Trophoblast cell (in vitro differentiated cells and primary cell): ENCODE measurements around the gene PSPC1.

Source experiments
- DNase-seq, 2 donors: peaks; one replicate each; pipeline ENCODE4 v3.0.0-alpha.2; 2016
- H2AFZ ChIP-seq: 2 replicates; pipeline ENCODE4 v1.6.1; 2013; ENCODE audit warnings: low read length, moderate library complexity, mild to moderate bottlenecking; ENCODE audit not compliant: insufficient read depth, poor library complexity
- H2AK5ac ChIP-seq: 2 replicates; pipeline ENCODE4 v1.6.1; 2013; ENCODE audit warnings: mild to moderate bottlenecking, low read length
- H2BK120ac ChIP-seq: 2 replicates; pipeline ENCODE4 v1.6.1; 2013; ENCODE audit warnings: low read length, mild to moderate bottlenecking, moderate library complexity; ENCODE audit not compliant: insufficient read depth, poor library complexity
- H2BK12ac ChIP-seq: 2 replicates; pipeline ENCODE4 v1.6.1; 2013; ENCODE audit warnings: mild to moderate bottlenecking, low read length, moderate library complexity
- H2BK5ac ChIP-seq: 2 replicates; pipeline ENCODE4 v1.6.1; 2013; ENCODE audit warnings: low read length, low read depth, moderate library complexity, mild to moderate bottlenecking; ENCODE audit not compliant: poor library complexity
- H3K14ac ChIP-seq: 2 replicates; pipeline ENCODE4 v1.6.1; 2013; ENCODE audit warnings: mild to moderate bottlenecking, low read length
- H3K18ac ChIP-seq: 2 replicates; pipeline ENCODE4 v1.6.1; 2013; ENCODE audit warnings: mild to moderate bottlenecking, low read length
- H3K23ac ChIP-seq: 2 replicates; pipeline ENCODE4 v1.6.1; 2013; ENCODE audit warnings: low read length
- H3K27ac ChIP-seq: 2 replicates; pipeline ENCODE4 v1.5.1; 2013; ENCODE audit warnings: low read depth, mild to moderate bottlenecking, inconsistent platforms, low read length, moderate library complexity
- H3K27me3 ChIP-seq: 2 replicates; pipeline ENCODE4 v1.6.1; 2013; ENCODE audit warnings: inconsistent platforms, mild to moderate bottlenecking, low read length, moderate library complexity; ENCODE audit not compliant: insufficient read depth
- H3K36me3 ChIP-seq, 2 experiments: 1 replicate in 1 of 2; 2 replicates in 1 of 2; pipeline ENCODE4 v1.6.1; 2013; ENCODE audit warnings: low read length in 2 of 2, mild to moderate bottlenecking in 2 of 2, moderate library complexity in 1 of 2; ENCODE audit not compliant: insufficient read depth in 2 of 2, control insufficient read depth in 1 of 2
- H3K4ac ChIP-seq: 2 replicates; pipeline ENCODE4 v1.6.1; 2013; ENCODE audit warnings: low read depth, mild to moderate bottlenecking, low read length, moderate library complexity
- H3K4me1 ChIP-seq, 2 experiments: 1 replicate in 1 of 2; 2 replicates in 1 of 2; pipeline ENCODE4 v1.6.1; 2013; ENCODE audit warnings: low read length in 2 of 2, mild to moderate bottlenecking in 2 of 2, moderate library complexity in 1 of 2; ENCODE audit not compliant: insufficient read depth in 2 of 2, control insufficient read depth in 1 of 2
- H3K4me2 ChIP-seq: 2 replicates; pipeline ENCODE4 v1.6.1; 2013; ENCODE audit warnings: inconsistent platforms, mild to moderate bottlenecking, low read length, moderate library complexity
- H3K4me3 ChIP-seq: 2 replicates; pipeline ENCODE4 v1.5.1; 2013; ENCODE audit warnings: mild to moderate bottlenecking, low read depth, low read length, inconsistent platforms
- H3K79me1 ChIP-seq: one replicate; pipeline ENCODE4 v1.6.1; 2013; ENCODE audit warnings: low read length
- H3K79me2 ChIP-seq: 2 replicates; pipeline ENCODE4 v1.6.1; 2013; ENCODE audit warnings: low read length, mild to moderate bottlenecking; ENCODE audit not compliant: control insufficient read depth, insufficient read depth, poor library complexity
- H3K9ac ChIP-seq: 2 replicates; pipeline ENCODE4 v1.6.1; 2013; ENCODE audit warnings: mild to moderate bottlenecking, low read length
- H3K9me3 ChIP-seq: 2 replicates; pipeline ENCODE4 v1.6.1; 2013; ENCODE audit warnings: low read depth, mild to moderate bottlenecking, control low read depth, inconsistent platforms, low read length; ENCODE audit not compliant: insufficient read depth
- H4K12ac ChIP-seq: 2 replicates; pipeline ENCODE4 v1.6.1; 2013; ENCODE audit warnings: low read depth, mild to moderate bottlenecking, low read length, moderate library complexity
- H4K8ac ChIP-seq: 2 replicates; pipeline ENCODE4 v1.6.1; 2013; ENCODE audit warnings: low read depth, mild to moderate bottlenecking, low read length, moderate library complexity
- H4K91ac ChIP-seq: one replicate; pipeline ENCODE4 v1.6.1; 2013; ENCODE audit warnings: low read depth, mild to moderate bottlenecking, low read length, moderate library complexity
- WGBS: extraction: QIAGEN DNeasy Blood & Tissue Kit; methylation state at CpG from one replicate; pipeline ENCODE4 v1.1.7; 2013; ENCODE audit warnings: missing lambda C conversion rate; ENCODE audit not compliant: insufficient read length, insufficient coverage; ENCODE audit errors: extremely low coverage; 5-methylcytosine and 5-hydroxymethylcytosine counted together

The PSPC1 gene

DNA sequence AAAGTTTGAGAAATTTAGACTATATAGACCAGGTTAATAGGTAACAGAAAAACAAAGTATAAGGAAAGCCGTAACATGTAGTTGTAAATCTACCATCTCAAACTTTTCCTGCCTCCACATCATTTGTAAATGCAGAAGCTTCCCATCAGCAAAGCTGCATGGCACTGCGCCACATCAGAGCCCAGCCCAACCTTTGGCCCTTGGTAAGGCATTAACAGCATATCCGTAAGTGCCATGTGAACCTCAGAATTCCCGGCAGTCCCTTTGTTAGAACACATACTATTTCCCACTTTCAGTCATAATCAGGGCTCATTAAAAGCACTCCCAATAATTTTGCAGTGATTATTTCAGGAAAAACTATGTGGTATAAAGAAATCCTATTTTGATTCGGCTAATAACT, 97.7 kb downstream of the PSPC1 start:
- no peaks in the 10 kb centered on the region for H3K79me1 ChIP-seq
- no peaks in the 10 kb centered on the region for H3K27me3 ChIP-seq
- no peak overlapping the region for H3K18ac ChIP-seq
- H2BK120ac ChIP-seq = no peak overlapping the region
- no peak overlapping the region for H3K14ac ChIP-seq
- H2AFZ ChIP-seq = no peak overlapping the region
- no peak overlapping the region for H3K9ac ChIP-seq
- no peak overlapping the region for H4K91ac ChIP-seq
- no peak overlapping the region for H3K4ac ChIP-seq
- no peak overlapping the region for H4K8ac ChIP-seq
- H3K27ac ChIP-seq = no peak overlapping the region
- H3K4me1 ChIP-seq = no peaks in the 10 kb centered on the region
- no peak overlapping the region for H3K4me2 ChIP-seq
- no peak for DNase-seq
- no CpG with 5 or more reads among the region's 5 CpGs for WGBS
- no peak overlapping the region for H4K12ac ChIP-seq
- H2BK12ac ChIP-seq = no peak overlapping the region
- H3K4me3 ChIP-seq = no peak overlapping the region
- H3K9me3 ChIP-seq = no peaks in the 10 kb centered on the region
- H2BK5ac ChIP-seq = no peak overlapping the region
- peaks cover 1 to 4% of the 10 kb centered on the region in 2 experiments for H3K36me3 ChIP-seq
- no peak overlapping the region for H3K23ac ChIP-seq
- H3K79me2 ChIP-seq = no peaks in the 10 kb centered on the region
- H2AK5ac ChIP-seq = no peak overlapping the region

DNA sequence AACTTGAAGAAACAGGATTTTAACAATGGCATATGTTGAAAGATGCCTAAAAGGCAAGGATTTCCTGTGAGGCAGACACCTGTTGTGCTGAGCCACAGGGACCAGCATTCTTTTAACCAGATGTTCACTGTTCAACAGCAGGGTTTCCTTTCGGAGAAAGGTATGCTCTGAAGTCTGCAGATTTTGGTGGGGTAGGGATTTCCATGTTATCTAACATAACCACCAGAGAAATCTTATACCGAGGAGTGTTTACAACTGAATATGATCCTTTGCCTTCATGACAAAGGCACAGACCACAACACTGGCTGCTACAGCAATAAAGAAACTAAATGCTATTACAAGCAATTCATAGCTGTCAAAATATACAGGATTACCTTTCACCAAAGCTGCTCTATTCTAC, 101.2 kb downstream of the PSPC1 start:
- Histone ChIP-seq H3K36me3 (peaks cover 3 to 9% of the 10 kb centered on the region in 2 experiments), H3K79me2 (no peaks in the 10 kb centered on the region), H4K12ac (no peak overlapping the region), H3K27ac (no peak overlapping the region), H3K79me1 (no peaks in the 10 kb centered on the region), H3K4me3 (no peak overlapping the region), H2AFZ (no peak overlapping the region), H3K14ac (no peak overlapping the region), H3K4me1 (no peaks in the 10 kb centered on the region), H3K4me2 (no peak overlapping the region), H2AK5ac (no peak overlapping the region), H3K18ac (no peak overlapping the region), H3K9me3 (no peaks in the 10 kb centered on the region), H2BK5ac (no peak overlapping the region), H2BK12ac (no peak overlapping the region), H3K23ac (no peak overlapping the region), H2BK120ac (no peak overlapping the region), H4K91ac (no peak overlapping the region), H3K4ac (no peak overlapping the region), H4K8ac (no peak overlapping the region), H3K9ac (no peak overlapping the region), H3K27me3 (no peaks in the 10 kb centered on the region)
- no CpG with 5 or more reads among the region's 2 CpGs for WGBS
- DNase-seq = peak in 1 of 2 donors; percentile 29

DNA sequence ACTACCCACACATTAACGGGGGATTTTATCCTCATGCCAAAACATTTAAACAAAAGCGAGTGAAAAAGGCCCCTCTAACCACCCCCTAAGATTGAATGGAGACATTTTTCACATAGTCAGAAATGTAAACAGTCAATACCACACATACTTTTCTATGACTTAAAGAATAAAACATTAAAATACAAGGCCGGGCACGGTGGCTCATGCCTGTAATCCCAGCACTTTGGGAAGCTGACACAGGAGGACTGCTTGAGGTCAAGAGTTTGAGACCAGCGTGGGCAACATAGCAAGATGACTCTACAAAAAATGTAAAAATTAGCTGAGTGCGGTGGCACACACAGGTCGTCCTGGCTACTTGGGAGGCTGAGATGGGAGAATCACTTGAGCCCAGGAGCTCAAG, 102.0 kb downstream of the PSPC1 start:
- Histone ChIP-seq H3K14ac (no peak overlapping the region), H3K27me3 (no peaks in the 10 kb centered on the region), H3K9ac (no peak overlapping the region), H2AK5ac (no peak overlapping the region), H2BK12ac (no peak overlapping the region), H3K4ac (no peak overlapping the region), H3K23ac (no peak overlapping the region), H2BK120ac (no peak overlapping the region), H2AFZ (no peak overlapping the region), H4K91ac (no peak overlapping the region), H3K79me1 (no peaks in the 10 kb centered on the region), H3K18ac (no peak overlapping the region), H3K4me3 (no peak overlapping the region), H3K4me2 (no peak overlapping the region), H3K79me2 (no peaks in the 10 kb centered on the region), H3K9me3 (no peaks in the 10 kb centered on the region), H4K12ac (no peak overlapping the region), H3K36me3 (peaks cover 3 to 14% of the 10 kb centered on the region in 2 experiments), H2BK5ac (no peak overlapping the region), H3K4me1 (no peaks in the 10 kb centered on the region), H4K8ac (no peak overlapping the region), H3K27ac (no peak overlapping the region)
- WGBS = no CpG with 5 or more reads among the region's 7 CpGs
- peak in 1 of 2 donors; percentile 24 for DNase-seq

DNA sequence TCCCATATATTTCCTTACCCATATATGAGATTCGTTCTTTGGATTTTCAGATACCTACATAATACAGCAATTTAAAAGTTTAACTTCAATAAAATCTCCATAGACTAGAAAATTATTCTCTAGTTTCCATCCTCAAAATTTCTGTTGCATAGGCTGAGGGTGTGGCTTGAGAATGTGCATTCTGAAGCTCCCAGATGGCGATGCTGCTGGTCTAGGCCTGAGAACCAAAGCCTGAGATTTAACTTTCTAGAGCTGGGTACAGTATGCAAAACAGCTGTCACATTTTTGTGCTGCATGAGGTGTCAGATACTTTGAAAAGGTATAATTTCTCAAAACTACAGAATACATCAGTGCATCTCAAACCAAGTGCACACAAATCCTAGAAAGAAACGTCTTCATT, 106.6 kb downstream of the PSPC1 start:
- peaks cover 15 to 43% of the 10 kb centered on the region in 2 experiments for H3K36me3 ChIP-seq
- no peak overlapping the region for H4K8ac ChIP-seq
- H3K9ac ChIP-seq = no peak overlapping the region
- H3K4ac ChIP-seq = no peak overlapping the region
- no peak overlapping the region for H3K23ac ChIP-seq
- no peak overlapping the region for H3K14ac ChIP-seq
- H2AK5ac ChIP-seq = no peak overlapping the region
- H2AFZ ChIP-seq = no peak overlapping the region
- H3K79me1 ChIP-seq = no peaks in the 10 kb centered on the region
- no peaks in the 10 kb centered on the region for H3K27me3 ChIP-seq
- no peaks in the 10 kb centered on the region for H3K4me1 ChIP-seq
- no peak overlapping the region for H3K4me3 ChIP-seq
- no CpG with 5 or more reads among the region's 3 CpGs for WGBS
- DNase-seq = no peak
- no peak overlapping the region for H4K91ac ChIP-seq
- no peaks in the 10 kb centered on the region for H3K9me3 ChIP-seq
- no peak overlapping the region for H3K27ac ChIP-seq
- H2BK12ac ChIP-seq = no peak overlapping the region
- no peak overlapping the region for H4K12ac ChIP-seq
- no peak overlapping the region for H2BK120ac ChIP-seq
- H3K18ac ChIP-seq = no peak overlapping the region
- no peaks in the 10 kb centered on the region for H3K79me2 ChIP-seq
- no peak overlapping the region for H3K4me2 ChIP-seq
- no peak overlapping the region for H2BK5ac ChIP-seq
